Measurements from ENCODE around the gene PRDM2.

The PRDM2 gene

GRCh38 chr1:13802782-13803545, 103.0 kb downstream of the PRDM2 start:
- Histone ChIP-seq H3K9ac (ENCODE audit: low read length) (no peak overlapping the region), H3K9me3 (ENCODE audit: control insufficient read depth, low read length) (no peaks in the 10 kb centered on the region), H3K27me3 (ENCODE audit: control insufficient read depth, insufficient read depth, low read length) (no peaks in the 10 kb centered on the region), H3K4me1 (ENCODE audit: control insufficient read depth, insufficient read depth, low read length) (peaks cover 28% of the 10 kb centered on the region), H3K4me3 (ENCODE audit: low read length) (no peak overlapping the region), H3K36me3 (ENCODE audit: control insufficient read depth, insufficient read depth, low read length) (no peaks in the 10 kb centered on the region)

GRCh38 chr1:13803546-13804239, 103.7 kb downstream of the PRDM2 start:
- Histone ChIP-seq H3K36me3 (ENCODE audit: control insufficient read depth, insufficient read depth, low read length) (no peaks in the 10 kb centered on the region), H3K9me3 (ENCODE audit: control insufficient read depth, low read length) (no peaks in the 10 kb centered on the region), H3K9ac (ENCODE audit: low read length) (no peak overlapping the region), H3K27me3 (ENCODE audit: control insufficient read depth, insufficient read depth, low read length) (no peaks in the 10 kb centered on the region), H3K4me1 (ENCODE audit: control insufficient read depth, insufficient read depth, low read length) (peaks cover 24% of the 10 kb centered on the region), H3K4me3 (ENCODE audit: low read length) (no peak overlapping the region)

- H3K27me3 ChIP-seq (ENCODE audit: control insufficient read depth, insufficient read depth, low read length) = no peaks in the 10 kb centered on the region
- H3K4me1 ChIP-seq (ENCODE audit: control insufficient read depth, insufficient read depth, low read length) = peaks cover 23% of the 10 kb centered on the region
- no peaks in the 10 kb centered on the region for H3K9me3 ChIP-seq (ENCODE audit: control insufficient read depth, low read length)
- H3K4me3 ChIP-seq (ENCODE audit: low read length) = no peak overlapping the region
- no peaks in the 10 kb centered on the region for H3K36me3 ChIP-seq (ENCODE audit: control insufficient read depth, insufficient read depth, low read length)
- no peak overlapping the region for H3K9ac ChIP-seq (ENCODE audit: low read length)
Observed at GRCh38 chr1:13804240-13804633, 104.2 kb downstream of the PRDM2 start.

- Histone ChIP-seq H3K9ac (ENCODE audit: low read length) (no peak overlapping the region), H3K4me3 (ENCODE audit: low read length) (no peak overlapping the region), H3K27me3 (ENCODE audit: control insufficient read depth, insufficient read depth, low read length) (no peaks in the 10 kb centered on the region), H3K4me1 (ENCODE audit: control insufficient read depth, insufficient read depth, low read length) (peaks cover 15% of the 10 kb centered on the region), H3K36me3 (ENCODE audit: control insufficient read depth, insufficient read depth, low read length) (no peaks in the 10 kb centered on the region), H3K9me3 (ENCODE audit: control insufficient read depth, low read length) (no peaks in the 10 kb centered on the region)
Observed at GRCh38 chr1:13805431-13805830, 105.4 kb downstream of the PRDM2 start.

- peaks cover 12% of the 10 kb centered on the region for H3K4me1 ChIP-seq (ENCODE audit: control insufficient read depth, insufficient read depth, low read length)
- no peaks in the 10 kb centered on the region for H3K9me3 ChIP-seq (ENCODE audit: control insufficient read depth, low read length)
- no peak overlapping the region for H3K9ac ChIP-seq (ENCODE audit: low read length)
- no peaks in the 10 kb centered on the region for H3K36me3 ChIP-seq (ENCODE audit: control insufficient read depth, insufficient read depth, low read length)
- no peak overlapping the region for H3K4me3 ChIP-seq (ENCODE audit: low read length)
- no peaks in the 10 kb centered on the region for H3K27me3 ChIP-seq (ENCODE audit: control insufficient read depth, insufficient read depth, low read length)
Observed at GRCh38 chr1:13806108-13806507, 106.1 kb downstream of the PRDM2 start.

GRCh38 chr1:13807209-13807608, 107.2 kb downstream of the PRDM2 start:
- no peaks in the 10 kb centered on the region for H3K36me3 ChIP-seq (ENCODE audit: control insufficient read depth, insufficient read depth, low read length)
- no peaks in the 10 kb centered on the region for H3K27me3 ChIP-seq (ENCODE audit: control insufficient read depth, insufficient read depth, low read length)
- no peaks in the 10 kb centered on the region for H3K9me3 ChIP-seq (ENCODE audit: control insufficient read depth, low read length)
- no peak overlapping the region for H3K4me3 ChIP-seq (ENCODE audit: low read length)
- H3K9ac ChIP-seq (ENCODE audit: low read length) = no peak overlapping the region
- peaks cover under 1% of the 10 kb centered on the region for H3K4me1 ChIP-seq (ENCODE audit: control insufficient read depth, insufficient read depth, low read length)

GRCh38 chr1:13808729-13809131, 108.7 kb downstream of the PRDM2 start:
- H3K9ac ChIP-seq (ENCODE audit: low read length) = no peak overlapping the region
- no peak overlapping the region for H3K4me3 ChIP-seq (ENCODE audit: low read length)
- H3K4me1 ChIP-seq (ENCODE audit: control insufficient read depth, insufficient read depth, low read length) = no peaks in the 10 kb centered on the region
- H3K36me3 ChIP-seq (ENCODE audit: control insufficient read depth, insufficient read depth, low read length) = no peaks in the 10 kb centered on the region
- no peaks in the 10 kb centered on the region for H3K9me3 ChIP-seq (ENCODE audit: control insufficient read depth, low read length)
- H3K27me3 ChIP-seq (ENCODE audit: control insufficient read depth, insufficient read depth, low read length) = no peaks in the 10 kb centered on the region

GRCh38 chr1:13809461-13810159, 109.6 kb downstream of the PRDM2 start:
- Histone ChIP-seq H3K4me3 (ENCODE audit: low read length) (no peak overlapping the region), H3K4me1 (ENCODE audit: control insufficient read depth, insufficient read depth, low read length) (no peaks in the 10 kb centered on the region), H3K27me3 (ENCODE audit: control insufficient read depth, insufficient read depth, low read length) (no peaks in the 10 kb centered on the region), H3K36me3 (ENCODE audit: control insufficient read depth, insufficient read depth, low read length) (no peaks in the 10 kb centered on the region), H3K9me3 (ENCODE audit: control insufficient read depth, low read length) (no peaks in the 10 kb centered on the region), H3K9ac (ENCODE audit: low read length) (no peak overlapping the region)

- Histone ChIP-seq H3K9me3 (ENCODE audit: control insufficient read depth, low read length) (no peaks in the 10 kb centered on the region), H3K27me3 (ENCODE audit: control insufficient read depth, insufficient read depth, low read length) (no peaks in the 10 kb centered on the region), H3K4me1 (ENCODE audit: control insufficient read depth, insufficient read depth, low read length) (no peaks in the 10 kb centered on the region), H3K9ac (ENCODE audit: low read length) (no peak overlapping the region), H3K4me3 (ENCODE audit: low read length) (no peak overlapping the region), H3K36me3 (ENCODE audit: control insufficient read depth, insufficient read depth, low read length) (no peaks in the 10 kb centered on the region)
Observed at GRCh38 chr1:13812456-13813397, 112.7 kb downstream of the PRDM2 start.

GRCh38 chr1:13813398-13814012, 113.5 kb downstream of the PRDM2 start:
- Histone ChIP-seq H3K9ac (ENCODE audit: low read length) (no peak overlapping the region), H3K4me1 (ENCODE audit: control insufficient read depth, insufficient read depth, low read length) (no peaks in the 10 kb centered on the region), H3K9me3 (ENCODE audit: control insufficient read depth, low read length) (no peaks in the 10 kb centered on the region), H3K36me3 (ENCODE audit: control insufficient read depth, insufficient read depth, low read length) (no peaks in the 10 kb centered on the region), H3K27me3 (ENCODE audit: control insufficient read depth, insufficient read depth, low read length) (no peaks in the 10 kb centered on the region), H3K4me3 (ENCODE audit: low read length) (no peak overlapping the region)

- H3K36me3 ChIP-seq (ENCODE audit: control insufficient read depth, insufficient read depth, low read length) = no peaks in the 10 kb centered on the region
- H3K4me3 ChIP-seq (ENCODE audit: low read length) = no peak overlapping the region
- H3K4me1 ChIP-seq (ENCODE audit: control insufficient read depth, insufficient read depth, low read length) = no peaks in the 10 kb centered on the region
- H3K9me3 ChIP-seq (ENCODE audit: control insufficient read depth, low read length) = no peaks in the 10 kb centered on the region
- no peak overlapping the region for H3K9ac ChIP-seq (ENCODE audit: low read length)
- no peaks in the 10 kb centered on the region for H3K27me3 ChIP-seq (ENCODE audit: control insufficient read depth, insufficient read depth, low read length)
Observed at GRCh38 chr1:13814131-13814530, 114.1 kb downstream of the PRDM2 start.

All from mucosa of stomach (tissue), 1 donor.